Cardiac muscle cell (in vitro differentiated cells and primary cell): Measurements from ENCODE around the gene NEDD4L. TPM values are rescaled to one million over a fixed set of nuclear protein-coding genes. Genes with fewer than 3 reads are reported as not detected.

Experiments
- DNase-seq, 2 donors: peaks; one replicate each; pipeline versions ENCODE4 v3.0.0 to v3.0.0-alpha.2; 2010 to 2017; ENCODE audit warnings: low read depth in 1 of 2, low spot score in 1 of 2
- H3K27ac ChIP-seq: fragments of 200-600 bp; sonication (generic); 2 replicates; pipeline ENCODE4 v1.5.1; 2016
- H3K27me3 ChIP-seq: fragments of 200-600 bp; sonication (generic); 2 replicates; pipeline ENCODE4 v1.6.0; 2016; ENCODE audit warnings: control low read depth
- H3K36me3 ChIP-seq: fragments of 200-600 bp; sonication (generic); 2 replicates; pipeline ENCODE4 v1.5.1; 2016; ENCODE audit warnings: control low read depth
- H3K4me1 ChIP-seq: fragments of 200-600 bp; sonication (generic); 2 replicates; pipeline ENCODE4 v1.8.1; 2017; ENCODE audit warnings: low read depth, mild to moderate bottlenecking, mixed run types
- H3K4me3 ChIP-seq: fragments of 200-600 bp; sonication (generic); 2 replicates; pipeline ENCODE4 v1.5.1; 2016; ENCODE audit warnings: mild to moderate bottlenecking
- H3K9me3 ChIP-seq: fragments of 200-600 bp; sonication (generic); 2 replicates; pipeline ENCODE4 v1.5.1; 2017; ENCODE audit warnings: low read depth, mild to moderate bottlenecking, control low read depth
- CTCF ChIP-seq: IDR thresholded peaks from 2 replicates; pipeline ENCODE4 v1.5.1; 2012; ENCODE audit warnings: low read depth, mild to moderate bottlenecking, low read length
- polyA plus RNA-seq: library from polyadenylated mRNA; unstranded; fragments of >200 nt; fragmentation: Nextera tagmentation; extraction: Ambion mirVana; gene quantifications from 2 replicates; pipeline ENCODE4 v1.2.1, GENCODE V29; 2016
- total RNA-seq: library from RNA; depleted of rRNA; stranded (reverse); fragments of >200 nt; gene quantifications from 2 replicates; pipeline ENCODE4 v1.2.3, GENCODE V29; 2016

Gene NEDD4L
- total and polyA plus RNA-seq, 2 experiments from 2014 or later = 30.8 to 40.5 TPM

GRCh38 chr18:58045242-58046092 lies 1.4 kb downstream of the NEDD4L start:
- DNase-seq = peak; percentile 24 to 74
- Histone ChIP-seq H3K9me3 (no peaks in the 10 kb centered on the region), H3K27ac (peak overlapping the region; percentile 87), H3K4me3 (peak overlapping the region; percentile 83), H3K36me3 (no peaks in the 10 kb centered on the region), H3K4me1 (peaks cover 12% of the 10 kb centered on the region), H3K27me3 (peaks cover 10% of the 10 kb centered on the region)
- no peak for TF ChIP-seq CTCF

- no peak for TF ChIP-seq CTCF
- Histone ChIP-seq H3K4me1 (peaks cover 12% of the 10 kb centered on the region), H3K27me3 (peaks cover 10% of the 10 kb centered on the region), H3K4me3 (peak overlapping the region; percentile 83), H3K27ac (peak overlapping the region; percentile 87), H3K9me3 (no peaks in the 10 kb centered on the region), H3K36me3 (no peaks in the 10 kb centered on the region)
- DNase-seq = no peak
These were observed 2.2 kb downstream of the NEDD4L start for GRCh38 chr18:58046093-58046793.

DNA sequence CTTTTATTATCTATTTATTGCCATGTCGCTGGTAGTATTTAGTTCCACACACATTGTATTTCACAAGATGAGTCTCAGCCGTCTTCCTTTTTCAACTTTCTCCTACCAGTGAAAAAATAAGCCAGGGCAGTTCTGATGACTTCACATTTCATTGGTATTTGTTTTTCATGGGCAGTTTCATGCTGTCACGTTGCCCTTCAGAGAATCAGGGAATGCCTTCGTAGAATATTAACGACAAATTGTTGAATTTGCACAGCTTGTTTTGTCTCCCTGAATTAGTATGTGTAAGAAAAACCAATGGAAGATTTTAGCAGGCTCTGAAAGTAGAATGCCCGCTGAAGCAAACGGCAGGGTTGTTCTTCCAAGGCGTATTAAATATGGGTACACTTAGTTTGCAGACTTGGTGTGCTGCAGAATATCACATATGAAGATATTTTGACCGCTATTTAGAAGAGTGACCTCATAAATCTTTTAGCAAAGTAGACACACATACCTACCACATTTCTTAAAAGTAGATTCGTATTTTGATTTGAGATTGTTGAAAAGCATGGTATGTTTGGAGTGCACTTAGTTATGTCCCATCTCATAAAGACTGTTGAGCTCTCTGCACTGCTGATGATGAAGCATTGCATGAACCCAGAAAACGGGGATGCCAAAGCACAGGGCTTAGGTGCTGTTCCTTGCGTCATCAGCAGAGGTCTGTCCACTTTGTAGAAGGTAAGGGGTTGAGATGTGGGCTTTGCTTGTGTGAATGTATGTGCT lies 2.9 kb downstream of the NEDD4L start:
- Histone ChIP-seq H3K4me3 (peak overlapping the region; percentile 83), H3K4me1 (peaks cover 14% of the 10 kb centered on the region), H3K27ac (peak overlapping the region; percentile 87), H3K36me3 (no peaks in the 10 kb centered on the region), H3K27me3 (peaks cover 10% of the 10 kb centered on the region), H3K9me3 (no peaks in the 10 kb centered on the region)
- no peak for TF ChIP-seq CTCF
- DNase-seq = no peak

- Histone ChIP-seq H3K27ac (no peak overlapping the region), H3K9me3 (no peaks in the 10 kb centered on the region), H3K36me3 (no peaks in the 10 kb centered on the region), H3K27me3 (peaks cover 8% of the 10 kb centered on the region), H3K4me3 (no peak overlapping the region), H3K4me1 (peaks cover 17% of the 10 kb centered on the region)
- TF ChIP-seq CTCF = no peak
- DNase-seq = no peak
These were observed 3.5 kb downstream of the NEDD4L start for GRCh38 chr18:58047556-58047882.

DNA sequence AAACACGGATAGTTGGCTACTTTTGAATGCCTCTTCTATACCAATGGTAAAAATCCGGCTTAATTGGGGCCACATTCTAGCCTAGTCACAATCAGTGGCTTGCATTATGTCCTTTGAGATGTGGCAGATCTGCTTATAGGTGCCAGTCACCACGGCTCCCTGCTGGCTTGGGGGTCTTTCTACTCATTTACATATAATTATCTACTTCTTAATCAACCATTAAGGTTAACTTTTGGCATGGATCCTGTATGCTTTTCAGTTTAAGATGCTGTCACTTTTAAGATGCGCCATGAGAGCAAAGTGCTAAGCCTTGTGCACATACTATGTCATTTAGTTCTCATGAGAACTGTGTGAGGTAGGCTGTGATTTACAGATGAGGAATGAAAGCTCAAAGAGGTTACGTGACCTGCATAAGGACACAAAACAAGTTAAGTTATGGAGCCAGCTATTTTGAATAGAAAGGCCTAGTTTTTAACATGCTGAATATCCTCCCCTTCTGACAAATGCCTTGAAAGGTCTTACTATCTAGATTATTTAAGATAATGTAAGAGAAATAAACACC lies 4.1 kb downstream of the NEDD4L start:
- no peaks in the 10 kb centered on the region for H3K9me3 ChIP-seq
- no peak for DNase-seq
- H3K27me3 ChIP-seq = peaks cover 2% of the 10 kb centered on the region
- no peak overlapping the region for H3K27ac ChIP-seq
- H3K36me3 ChIP-seq = no peaks in the 10 kb centered on the region
- no peak for TF ChIP-seq CTCF
- H3K4me1 ChIP-seq = peaks cover 13% of the 10 kb centered on the region
- no peak overlapping the region for H3K4me3 ChIP-seq
